H9 (cell line): ENCODE data around the gene SUGP1. TPM values are rescaled to one million over a fixed set of nuclear protein-coding genes. Genes with fewer than 3 reads are reported as not detected.

ENCODE experiments used
- DNase-seq: peaks from one replicate; pipeline ENCODE4 v3.0.0-alpha.2; 2017
- H2AFZ ChIP-seq: one replicate; pipeline ENCODE4 v1.6.1; 2013; ENCODE audit warnings: mild to moderate bottlenecking, low read length, control low read depth, moderate library complexity
- H2AK5ac ChIP-seq: 2 replicates; pipeline ENCODE4 v1.6.1; 2013; ENCODE audit warnings: low read length, control low read depth, mixed read lengths; ENCODE audit not compliant: insufficient read length
- H2BK120ac ChIP-seq: one replicate; pipeline ENCODE4 v1.6.1; 2013; ENCODE audit warnings: low read depth, mild to moderate bottlenecking, low read length, control low read depth, inconsistent platforms; ENCODE audit not compliant: poor library complexity, severe bottlenecking
- H2BK12ac ChIP-seq: 2 replicates; pipeline ENCODE4 v1.6.1; 2013; ENCODE audit warnings: low read length, control low read depth, mixed read lengths, low read depth; ENCODE audit not compliant: insufficient read length
- H2BK15ac ChIP-seq: 2 replicates; pipeline ENCODE4 v1.6.1; 2013; ENCODE audit warnings: low read depth, low read length, control low read depth
- H2BK20ac ChIP-seq: one replicate; pipeline ENCODE4 v1.6.1; 2013; ENCODE audit warnings: low read depth, mild to moderate bottlenecking, low read length, control low read depth, inconsistent platforms; ENCODE audit not compliant: poor library complexity, severe bottlenecking
- H2BK5ac ChIP-seq: 2 replicates; pipeline ENCODE4 v1.6.1; 2013; ENCODE audit warnings: low read length, control low read depth, mixed read lengths; ENCODE audit not compliant: insufficient read length
- H3K14ac ChIP-seq: 2 replicates; pipeline ENCODE4 v1.6.1; 2013; ENCODE audit warnings: low read length, control low read depth; ENCODE audit not compliant: insufficient read depth
- H3K18ac ChIP-seq: 2 replicates; pipeline ENCODE4 v1.6.1; 2013; ENCODE audit warnings: low read depth, mild to moderate bottlenecking, mixed read lengths, low read length, control low read depth; ENCODE audit not compliant: insufficient read length
- H3K23ac ChIP-seq: 2 replicates; pipeline ENCODE4 v1.6.1; 2013; ENCODE audit warnings: low read length, control low read depth, mixed read lengths, low read depth; ENCODE audit not compliant: insufficient read length
- H3K23me2 ChIP-seq: 2 replicates; pipeline ENCODE4 v1.6.1; 2013; ENCODE audit warnings: low read depth, mild to moderate bottlenecking, mixed read lengths, low read length, control low read depth; ENCODE audit not compliant: insufficient read length, poor library complexity, severe bottlenecking
- H3K27ac ChIP-seq: 2 replicates; pipeline ENCODE4 v1.5.1; 2013; ENCODE audit warnings: low read length, control low read depth, mixed read lengths, low read depth; ENCODE audit not compliant: insufficient read length
- H3K27me3 ChIP-seq: 2 replicates; pipeline ENCODE4 v1.6.1; 2013; ENCODE audit warnings: low read length, control low read depth, inconsistent platforms; ENCODE audit not compliant: insufficient read depth
- H3K4ac ChIP-seq: 2 replicates; pipeline ENCODE4 v1.6.1; 2013; ENCODE audit warnings: low read depth, mild to moderate bottlenecking, control low read depth, inconsistent platforms, low read length, moderate library complexity
- H3K4me1 ChIP-seq: 2 replicates; pipeline ENCODE4 v1.6.1; 2013; ENCODE audit warnings: low read length, control low read depth, inconsistent platforms; ENCODE audit not compliant: insufficient read depth
- H3K4me2 ChIP-seq: 2 replicates; pipeline ENCODE4 v1.6.1; 2013; ENCODE audit warnings: low read length, control low read depth, mixed read lengths; ENCODE audit not compliant: insufficient read length, insufficient read depth
- H3K56ac ChIP-seq: 2 replicates; pipeline ENCODE4 v1.6.1; 2013; ENCODE audit warnings: low read depth, mild to moderate bottlenecking, mixed read lengths, low read length, control low read depth; ENCODE audit not compliant: insufficient read length
- H3K79me1 ChIP-seq: 2 replicates; pipeline ENCODE4 v1.6.1; 2013; ENCODE audit warnings: low read depth, mild to moderate bottlenecking, moderate library complexity, low read length, control low read depth, inconsistent platforms; ENCODE audit not compliant: insufficient read depth, poor library complexity, severe bottlenecking
- H3K79me2 ChIP-seq: 2 replicates; pipeline ENCODE4 v1.6.1; 2013; ENCODE audit warnings: low read length, control low read depth, inconsistent platforms; ENCODE audit not compliant: insufficient read depth
- H3K9ac ChIP-seq: 2 replicates; pipeline ENCODE4 v1.6.1; 2013; ENCODE audit warnings: low read length, control low read depth, mixed read lengths; ENCODE audit not compliant: insufficient read length; ENCODE audit errors: extremely low read depth
- H3K9me3 ChIP-seq: one replicate; pipeline ENCODE4 v1.6.1; 2013; ENCODE audit warnings: low read depth, low read length, inconsistent platforms; ENCODE audit not compliant: control insufficient read depth
- H3T11ph ChIP-seq: one replicate; pipeline ENCODE4 v1.6.1; 2013; ENCODE audit warnings: mild to moderate bottlenecking, low read length, control low read depth, inconsistent platforms
- H4K20me1 ChIP-seq: one replicate; pipeline ENCODE4 v1.6.1; 2013; ENCODE audit not compliant: control insufficient read depth, insufficient read length, insufficient read depth
- H4K5ac ChIP-seq: 2 replicates; pipeline ENCODE4 v1.6.1; 2013; ENCODE audit warnings: low read depth, mild to moderate bottlenecking, mixed read lengths, low read length, control low read depth; ENCODE audit not compliant: insufficient read length
- H4K8ac ChIP-seq: replicated peaks from 2 replicates; pipeline ENCODE4 v1.6.1; 2013; ENCODE audit warnings: low read length, control low read depth, mixed read lengths, low read depth; ENCODE audit not compliant: insufficient read length
- H4K91ac ChIP-seq: 2 replicates; pipeline ENCODE4 v1.6.1; 2013; ENCODE audit warnings: low read depth, mild to moderate bottlenecking, moderate library complexity, mixed read lengths, low read length, control low read depth; ENCODE audit not compliant: insufficient read length
- H3K27ac Mint-ChIP-seq, 3 experiments: 2 replicates in 2 of 3; 3 replicates in 1 of 3; pipeline ENCODE4 v1.8.0; 2020 to 2021; ENCODE audit warnings: mixed read lengths in 3 of 3, mild to moderate bottlenecking in 1 of 3, moderate library complexity in 1 of 3
- H3K27me3 Mint-ChIP-seq: 2 replicates; pipeline ENCODE4 v1.8.0; 2021; ENCODE audit warnings: low read depth, mild to moderate bottlenecking, moderate library complexity, mixed read lengths
- H3K36me3 Mint-ChIP-seq, 3 experiments: 2 replicates in 2 of 3; 3 replicates in 1 of 3; pipeline ENCODE4 v1.8.0; 2020 to 2021; ENCODE audit warnings: low read depth in 3 of 3, mixed read lengths in 3 of 3; ENCODE audit not compliant: insufficient read depth in 1 of 3
- H3K4me1 Mint-ChIP-seq, 2 experiments: 2 replicates each; pipeline ENCODE4 v1.8.0; 2020; ENCODE audit warnings: mixed read lengths in 2 of 2
- H3K4me3 Mint-ChIP-seq, 2 experiments: 2 replicates in 1 of 2; 3 replicates in 1 of 2; pipeline ENCODE4 v1.8.0; 2020 to 2021; ENCODE audit warnings: mild to moderate bottlenecking in 2 of 2, mixed read lengths in 2 of 2, moderate library complexity in 1 of 2
- H3K9me3 Mint-ChIP-seq, 2 experiments: 2 replicates in 1 of 2; 3 replicates in 1 of 2; pipeline ENCODE4 v1.8.0; 2020; ENCODE audit warnings: mild to moderate bottlenecking in 2 of 2, mixed read lengths in 2 of 2, moderate library complexity in 1 of 2
- total RNA-seq: library from RNA; stranded (reverse); gene quantifications from 2 replicates; pipeline ENCODE4 v1.2.1, GENCODE V29; 2021
- TF ChIP-seq, protein P1 (sequence below): fragments of 200-600 bp; sonication (generic); conservative IDR thresholded peaks from 3 replicates; pipeline ENCODE4 v1.8.0; 2021; ENCODE audit warnings: antibody characterized with exemption, mild to moderate bottlenecking

Gene SUGP1
- total RNA-seq, 1 experiment from 2014 or later = 103 TPM

DNA sequence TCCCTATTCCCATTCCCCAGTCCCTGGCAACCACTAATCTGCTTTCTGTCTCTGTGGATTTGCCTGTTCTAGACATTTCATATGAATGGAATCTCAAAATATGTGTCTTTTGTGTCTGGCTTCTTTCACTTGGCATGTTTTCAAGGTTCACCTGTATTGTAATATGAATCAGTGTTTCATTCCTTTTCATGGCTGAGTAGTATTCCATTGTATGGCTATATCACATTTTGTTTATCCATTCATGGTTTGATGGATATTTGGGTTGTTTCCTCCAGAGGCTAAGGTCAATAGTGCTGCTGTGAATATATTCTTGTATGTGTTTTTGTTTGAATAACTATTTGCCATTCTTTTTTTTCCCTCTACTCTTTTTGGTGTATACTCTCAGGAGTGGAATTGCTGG, 84.1 kb downstream of the SUGP1 start:
- Histone ChIP-seq H3K79me1 (no peaks in the 10 kb centered on the region), H3K56ac (no peak overlapping the region), H4K91ac (no peak overlapping the region), H2AK5ac (no peak overlapping the region), H2BK5ac (no peak overlapping the region), H3K79me2 (no peaks in the 10 kb centered on the region), H3K23me2 (no peaks in the 10 kb centered on the region), H2BK12ac (no peak overlapping the region), H3T11ph (no peak overlapping the region), H3K4me2 (no peak overlapping the region), H2BK20ac (no peak overlapping the region), H3K9me3 (peaks cover 4% of the 10 kb centered on the region), H4K8ac (no peak overlapping the region), H2BK120ac (no peak overlapping the region), H4K20me1 (no peaks in the 10 kb centered on the region), H3K4me1 (no peaks in the 10 kb centered on the region), H3K27me3 (no peaks in the 10 kb centered on the region), H2BK15ac (no peak overlapping the region), H4K5ac (no peak overlapping the region), H2AFZ (no peak overlapping the region), H3K9ac (no peak overlapping the region), H3K18ac (no peak overlapping the region), H3K23ac (no peak overlapping the region), H3K14ac (no peak overlapping the region), H3K4ac (no peak overlapping the region), H3K27ac (no peak overlapping the region)
- H3K36me3 Mint-ChIP-seq = peaks cover 0 to 7% (median 5%) of the 10 kb centered on the region in 3 experiments; a peak in 3 of 7 replicates
- TF ChIP-seq, protein P1, sequence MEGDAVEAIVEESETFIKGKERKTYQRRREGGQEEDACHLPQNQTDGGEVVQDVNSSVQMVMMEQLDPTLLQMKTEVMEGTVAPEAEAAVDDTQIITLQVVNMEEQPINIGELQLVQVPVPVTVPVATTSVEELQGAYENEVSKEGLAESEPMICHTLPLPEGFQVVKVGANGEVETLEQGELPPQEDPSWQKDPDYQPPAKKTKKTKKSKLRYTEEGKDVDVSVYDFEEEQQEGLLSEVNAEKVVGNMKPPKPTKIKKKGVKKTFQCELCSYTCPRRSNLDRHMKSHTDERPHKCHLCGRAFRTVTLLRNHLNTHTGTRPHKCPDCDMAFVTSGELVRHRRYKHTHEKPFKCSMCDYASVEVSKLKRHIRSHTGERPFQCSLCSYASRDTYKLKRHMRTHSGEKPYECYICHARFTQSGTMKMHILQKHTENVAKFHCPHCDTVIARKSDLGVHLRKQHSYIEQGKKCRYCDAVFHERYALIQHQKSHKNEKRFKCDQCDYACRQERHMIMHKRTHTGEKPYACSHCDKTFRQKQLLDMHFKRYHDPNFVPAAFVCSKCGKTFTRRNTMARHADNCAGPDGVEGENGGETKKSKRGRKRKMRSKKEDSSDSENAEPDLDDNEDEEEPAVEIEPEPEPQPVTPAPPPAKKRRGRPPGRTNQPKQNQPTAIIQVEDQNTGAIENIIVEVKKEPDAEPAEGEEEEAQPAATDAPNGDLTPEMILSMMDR = no peak
- H3K9me3 Mint-ChIP-seq = peaks cover 22 to 26% of the 10 kb centered on the region in 2 experiments
- 0 out of 4 replicates have a peak, but pooled peaks cover 0 to 3% of the 10 kb centered on the region in 2 experiments for H3K4me1 Mint-ChIP-seq
- H3K27me3 Mint-ChIP-seq = peaks cover 65% of the 10 kb centered on the region
- H3K4me3 Mint-ChIP-seq = no peak overlapping the region
- H3K27ac Mint-ChIP-seq = no peak overlapping the region
- no peak for DNase-seq
